NB4 (cell line): ENCODE measurements around the gene GAN.

Source experiments
- POLR2A ChIP-seq: IDR thresholded peaks from 2 replicates; pipeline ENCODE4 v1.6.1; 2011; ENCODE audit warnings: mild to moderate bottlenecking; ENCODE audit not compliant: insufficient read length; ENCODE audit errors: extremely low read depth
- TF ChIP-seq, protein P1 (sequence below): IDR thresholded peaks from one replicate; pipeline ENCODE4 v1.5.1; 2012; ENCODE audit warnings: low read depth, low read length
- TF ChIP-seq, protein P2 (sequence below): IDR thresholded peaks from 2 replicates; pipeline ENCODE4 v1.6.1; 2011; ENCODE audit warnings: low read depth, low read length

DNA sequence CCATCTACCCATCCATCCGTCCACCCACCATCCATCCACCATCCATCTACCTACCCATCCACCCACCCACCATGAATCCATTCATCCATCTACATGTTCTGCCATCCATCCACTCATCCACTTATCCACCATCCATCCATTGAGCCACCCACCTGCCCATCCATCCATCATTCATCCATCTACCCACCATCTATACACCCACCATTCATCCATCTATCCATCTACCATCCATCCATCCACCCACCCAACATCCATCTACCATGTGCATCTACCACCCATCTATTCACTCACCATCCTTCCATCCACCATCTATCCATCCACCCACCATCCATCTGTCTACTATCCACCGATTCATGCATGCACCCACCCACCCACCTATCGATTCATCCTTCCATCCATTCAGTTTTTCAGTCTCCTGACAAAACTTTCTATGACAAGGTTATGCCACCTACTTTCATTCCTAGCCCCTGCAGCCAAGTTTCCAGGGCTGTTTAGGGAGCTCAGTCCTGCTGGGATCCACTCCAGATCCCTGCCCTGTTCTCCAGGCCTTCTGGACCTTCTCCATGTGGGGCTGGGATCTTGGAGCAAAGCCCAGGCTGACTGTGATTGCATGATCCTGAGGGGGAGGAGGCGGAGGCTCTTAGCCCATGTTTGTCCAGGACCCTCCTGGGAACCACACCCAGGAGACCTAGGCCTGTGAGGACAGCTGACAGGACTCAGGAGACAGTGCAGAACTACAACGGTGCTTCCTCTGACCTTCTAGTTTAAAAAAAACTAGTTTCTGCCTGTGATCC lies 48.9 kb upstream of the GAN start:
- TF ChIP-seq, protein P1, sequence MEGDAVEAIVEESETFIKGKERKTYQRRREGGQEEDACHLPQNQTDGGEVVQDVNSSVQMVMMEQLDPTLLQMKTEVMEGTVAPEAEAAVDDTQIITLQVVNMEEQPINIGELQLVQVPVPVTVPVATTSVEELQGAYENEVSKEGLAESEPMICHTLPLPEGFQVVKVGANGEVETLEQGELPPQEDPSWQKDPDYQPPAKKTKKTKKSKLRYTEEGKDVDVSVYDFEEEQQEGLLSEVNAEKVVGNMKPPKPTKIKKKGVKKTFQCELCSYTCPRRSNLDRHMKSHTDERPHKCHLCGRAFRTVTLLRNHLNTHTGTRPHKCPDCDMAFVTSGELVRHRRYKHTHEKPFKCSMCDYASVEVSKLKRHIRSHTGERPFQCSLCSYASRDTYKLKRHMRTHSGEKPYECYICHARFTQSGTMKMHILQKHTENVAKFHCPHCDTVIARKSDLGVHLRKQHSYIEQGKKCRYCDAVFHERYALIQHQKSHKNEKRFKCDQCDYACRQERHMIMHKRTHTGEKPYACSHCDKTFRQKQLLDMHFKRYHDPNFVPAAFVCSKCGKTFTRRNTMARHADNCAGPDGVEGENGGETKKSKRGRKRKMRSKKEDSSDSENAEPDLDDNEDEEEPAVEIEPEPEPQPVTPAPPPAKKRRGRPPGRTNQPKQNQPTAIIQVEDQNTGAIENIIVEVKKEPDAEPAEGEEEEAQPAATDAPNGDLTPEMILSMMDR: no peak
- no peak for TF ChIP-seq POLR2A
- TF ChIP-seq, protein P2, sequence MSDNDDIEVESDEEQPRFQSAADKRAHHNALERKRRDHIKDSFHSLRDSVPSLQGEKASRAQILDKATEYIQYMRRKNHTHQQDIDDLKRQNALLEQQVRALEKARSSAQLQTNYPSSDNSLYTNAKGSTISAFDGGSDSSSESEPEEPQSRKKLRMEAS: no peak
